NCI-H128 (cell line): Measurements from ENCODE around the gene NUP93.
"Not testable (repeated sequence)": the region's sequence is repeated elsewhere in the genome, so short reads cannot be mapped to it uniquely, and the experiment has no call there.

ENCODE experiments used
- DNase-seq: peaks from one replicate; lab custom pipeline; 2025; ENCODE audit not compliant: unreplicated experiment; lab: John Stamatoyannopoulos, UW

The NUP93 gene

DNA sequence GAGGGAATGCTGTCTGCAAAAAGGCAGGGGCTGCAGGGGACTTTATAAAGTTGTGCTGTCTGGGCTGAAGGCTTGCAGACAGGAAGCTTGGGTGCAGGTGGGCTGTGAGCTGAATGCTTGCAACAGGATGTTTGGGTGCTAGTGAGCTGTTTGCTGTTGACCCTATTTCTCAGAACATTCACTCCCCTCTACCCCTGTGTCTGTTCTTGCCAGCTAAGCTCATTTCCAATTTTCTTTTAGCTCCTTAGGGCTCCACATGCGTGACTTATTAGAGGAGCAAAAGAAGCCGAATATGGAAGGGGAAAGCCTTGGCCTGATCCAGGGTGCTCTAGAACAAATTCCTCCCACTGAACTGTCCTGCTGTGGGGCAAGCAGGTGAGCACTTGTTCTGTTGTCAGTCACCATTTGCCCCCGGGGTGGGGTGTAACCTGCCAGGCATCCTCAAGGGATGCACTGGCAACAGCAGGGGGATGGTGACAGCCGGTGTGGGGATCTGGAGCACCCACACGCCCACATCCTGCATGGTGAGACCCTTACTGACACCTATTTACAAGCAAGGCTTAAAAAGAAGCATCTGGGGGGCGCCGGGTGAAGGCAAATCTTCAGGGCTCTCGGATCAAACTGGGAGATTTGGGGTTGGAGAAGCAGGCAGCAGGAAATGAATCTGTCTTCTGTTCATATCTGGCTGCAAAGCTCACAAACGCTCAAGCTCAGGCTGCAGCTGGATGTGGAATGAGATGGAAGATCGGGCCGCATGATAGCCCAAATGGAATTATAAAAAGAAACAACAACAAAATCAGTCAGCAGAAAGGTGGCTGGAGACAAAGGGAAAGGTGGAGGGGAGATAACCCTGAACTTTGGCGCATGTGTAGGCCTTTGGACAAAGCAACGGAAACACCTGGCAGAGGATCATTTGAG is 21.1 kb upstream of the NUP93 start:
- DNase-seq: no peak

GRCh38 chr16:56709443-56710040 is 20.4 kb upstream of the NUP93 start:
- no peak for DNase-seq

GRCh38 chr16:56710181-56710737 is 19.7 kb upstream of the NUP93 start:
- no peak for DNase-seq

GRCh38 chr16:56711862-56712261 is 18.1 kb upstream of the NUP93 start:
- DNase-seq: no peak

DNA sequence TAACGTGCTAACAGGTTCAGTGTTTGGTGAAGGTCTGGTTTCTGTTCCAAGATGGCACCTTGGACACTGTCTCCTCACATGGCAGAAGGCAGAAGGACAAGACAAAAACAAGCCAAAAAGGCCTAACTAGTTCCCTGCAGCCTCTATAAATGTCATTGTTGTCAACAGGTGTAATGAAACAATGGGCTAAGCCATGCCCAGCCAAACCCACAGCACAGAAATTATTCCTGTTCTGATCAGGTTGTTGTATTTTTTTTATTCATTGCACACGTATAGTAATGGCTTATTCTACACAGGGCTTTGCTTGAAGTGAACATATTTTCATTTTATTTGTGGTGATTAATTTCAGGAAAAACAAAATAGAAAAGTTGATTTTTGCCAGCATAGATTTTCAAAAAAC is 16.1 kb upstream of the NUP93 start:
- no peak for DNase-seq

DNA sequence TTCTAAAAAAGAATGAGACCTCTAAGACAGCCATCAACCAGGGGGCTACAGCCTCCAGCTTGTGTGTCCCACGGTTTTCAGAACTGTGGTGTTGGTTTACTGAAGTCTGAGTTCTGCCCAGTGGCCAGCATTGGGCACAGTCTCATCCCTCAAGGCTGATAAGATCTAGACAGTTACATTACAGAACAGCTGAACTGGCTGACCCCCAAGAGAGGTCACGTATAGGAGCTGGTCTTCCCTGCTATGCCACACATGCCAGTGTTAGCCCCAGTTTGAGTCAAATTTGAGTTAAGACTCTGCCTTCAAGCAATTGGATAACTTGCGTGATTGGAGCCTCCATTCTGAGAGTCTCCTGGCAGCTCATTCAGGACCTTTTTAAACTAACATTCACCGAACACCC is 14.8 kb upstream of the NUP93 start:
- no peak for DNase-seq

GRCh38 chr16:56716761-56717160 is 13.2 kb upstream of the NUP93 start:
- no peak for DNase-seq

DNA sequence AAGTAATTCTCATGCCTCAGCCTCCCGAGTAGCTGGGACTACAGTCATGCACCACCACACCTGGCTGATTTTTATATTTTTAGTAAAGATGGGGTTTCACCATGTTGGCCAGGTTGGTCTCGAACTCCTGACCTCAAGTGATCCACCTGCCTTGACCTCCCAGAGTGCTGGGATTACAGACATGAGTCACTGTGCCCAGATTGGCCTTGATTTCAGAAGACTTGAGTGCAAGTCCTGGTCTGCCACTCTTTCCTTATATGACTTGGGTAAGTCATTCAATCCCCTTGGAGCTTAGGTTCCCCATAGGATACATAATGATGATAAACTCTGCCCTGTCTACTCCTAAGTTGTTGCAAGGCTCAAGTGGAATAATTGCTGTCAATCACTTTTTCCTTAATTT is 12.4 kb upstream of the NUP93 start:
- not testable (repeated sequence) for DNase-seq

GRCh38 chr16:56722200-56722842 is 7.6 kb upstream of the NUP93 start:
- DNase-seq: no peak

DNA sequence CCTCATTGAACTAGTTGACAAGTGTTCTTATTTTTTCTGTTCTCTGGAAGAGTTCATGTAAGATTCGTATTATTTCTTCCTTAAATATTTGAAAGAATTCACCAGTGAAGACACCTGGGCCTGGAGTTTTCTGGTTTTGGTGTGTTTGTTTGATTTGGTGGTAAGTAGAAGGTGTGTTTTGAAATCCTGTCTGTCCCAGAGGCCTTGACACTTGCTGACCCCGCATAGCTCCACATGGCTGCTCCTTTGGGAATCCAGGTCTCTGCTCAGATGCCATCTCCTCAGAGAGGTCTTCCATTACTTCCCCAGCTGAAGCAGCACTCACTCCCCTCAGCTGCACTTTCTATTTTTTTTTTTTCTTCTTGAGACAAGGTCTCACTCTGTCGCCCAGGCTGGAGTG is 5.7 kb upstream of the NUP93 start:
- DNase-seq: no peak

DNA sequence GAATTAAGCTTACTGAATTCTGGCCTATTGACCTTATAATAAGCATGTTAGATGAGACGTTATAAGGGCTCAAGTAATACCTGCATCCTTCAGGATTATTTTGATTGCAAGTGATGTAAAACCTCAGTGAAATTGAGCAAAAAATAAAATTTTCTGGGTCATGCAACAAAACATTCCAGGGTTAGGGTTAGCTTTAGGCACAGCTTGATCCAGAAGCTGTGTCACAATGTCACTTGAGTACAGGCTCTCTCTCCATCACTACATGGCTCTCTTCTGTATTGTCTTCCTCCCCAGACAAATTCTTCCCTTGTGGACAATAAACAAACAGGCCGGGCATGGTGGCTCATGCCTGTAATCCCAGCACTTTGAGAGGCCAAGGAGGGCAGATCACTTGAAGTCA is 3.6 kb upstream of the NUP93 start:
- DNase-seq: no peak

- no peak for DNase-seq
Observed at GRCh38 chr16:56726926-56727325, 3.0 kb upstream of the NUP93 start.

DNA sequence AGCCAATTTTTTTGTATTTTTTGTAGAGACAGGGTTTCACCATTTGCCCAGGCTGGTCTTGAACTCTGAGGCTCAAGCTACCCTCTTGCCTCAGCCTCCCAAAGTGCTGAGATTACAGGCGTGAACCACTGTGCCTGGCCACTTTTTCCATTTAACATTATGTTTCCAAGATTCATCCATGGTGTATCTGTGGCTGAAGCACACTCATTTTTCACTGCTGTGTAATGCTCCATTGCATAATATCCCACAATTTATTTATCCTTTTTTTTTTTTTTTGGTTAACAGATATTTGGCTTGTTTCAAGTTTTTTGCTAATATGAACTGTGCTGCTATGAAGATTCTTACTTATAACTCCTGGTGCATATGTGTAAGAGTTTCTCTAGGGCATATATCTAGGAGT is 1.9 kb upstream of the NUP93 start:
- no peak for DNase-seq

DNA sequence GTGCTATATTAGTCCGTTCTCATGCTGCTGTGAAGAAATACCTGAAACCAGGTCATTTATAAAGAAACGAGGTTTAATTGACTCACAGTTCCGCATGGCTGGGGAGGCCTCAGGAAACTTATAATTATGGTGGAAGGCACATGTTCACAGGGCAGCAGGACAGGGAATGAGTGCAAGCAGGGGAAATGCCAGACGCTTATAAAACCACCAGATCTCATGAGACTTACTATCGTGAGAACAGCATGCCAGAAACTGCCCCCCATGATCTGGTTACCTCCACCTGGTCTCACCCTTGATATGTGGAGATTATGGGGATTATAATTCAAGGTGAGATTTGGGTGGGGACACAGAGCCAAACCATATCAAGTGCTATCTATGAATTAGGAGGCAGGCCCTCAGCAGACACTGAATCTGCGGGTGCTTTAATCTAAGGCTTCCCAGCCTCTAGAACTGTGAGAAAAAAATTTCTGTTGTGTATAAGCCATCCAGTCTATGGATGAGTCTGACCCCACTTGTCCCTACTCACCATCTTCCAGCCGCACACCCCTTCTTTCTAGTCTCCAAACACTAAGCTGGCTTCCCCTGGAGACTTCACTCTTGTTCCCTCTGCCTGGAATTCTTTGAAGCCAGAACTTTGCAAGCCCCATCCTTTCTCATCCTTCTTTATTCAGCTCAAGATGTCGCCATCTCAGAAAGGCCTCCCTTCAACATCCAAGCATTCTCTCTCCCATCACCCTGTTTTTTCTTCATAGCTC is 772 bp upstream of the NUP93 start:
- DNase-seq: no peak

GRCh38 chr16:56732366-56732765 is 2.4 kb downstream of the NUP93 start:
- DNase-seq: no peak

GRCh38 chr16:56732832-56733231 is 2.9 kb downstream of the NUP93 start:
- DNase-seq: no peak

DNA sequence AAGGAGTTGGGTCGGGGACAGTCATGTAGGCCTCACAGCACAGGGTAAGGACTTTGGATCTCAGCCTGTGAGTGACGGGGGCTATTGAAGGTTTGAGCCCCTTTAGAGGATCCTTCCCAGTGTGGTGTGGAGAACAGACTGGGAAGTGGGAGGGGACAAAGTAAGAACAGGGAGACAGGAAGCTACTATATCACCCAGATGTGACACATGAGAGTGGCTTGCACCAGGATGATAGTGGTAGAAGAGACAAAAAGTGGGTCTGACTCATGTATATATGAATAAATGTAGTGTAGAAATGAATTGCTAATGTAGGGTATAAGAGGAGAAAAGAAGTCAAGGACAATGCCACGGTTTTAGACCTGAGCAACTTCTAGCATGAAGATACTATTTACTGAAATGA is 4.5 kb downstream of the NUP93 start:
- no peak for DNase-seq

DNA sequence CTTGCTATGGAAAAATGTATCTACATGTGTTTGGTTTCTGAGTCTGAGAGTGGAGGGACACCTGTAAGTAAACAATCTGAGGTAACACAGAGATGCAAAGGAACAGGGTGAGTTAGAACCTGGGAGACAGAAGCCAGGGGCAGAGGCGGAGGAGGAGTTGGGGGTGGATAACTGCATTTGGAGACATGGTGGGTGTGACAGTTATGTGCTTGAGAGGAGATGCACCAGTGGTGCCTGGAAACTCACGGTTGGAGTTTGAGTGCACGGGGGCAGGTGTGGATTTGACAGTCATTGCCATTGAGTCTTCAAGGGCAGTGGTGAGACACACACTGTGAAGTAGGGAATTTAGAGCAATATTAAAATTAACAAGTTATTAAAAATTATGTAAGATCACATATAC is 6.5 kb downstream of the NUP93 start:
- DNase-seq: no peak

DNA sequence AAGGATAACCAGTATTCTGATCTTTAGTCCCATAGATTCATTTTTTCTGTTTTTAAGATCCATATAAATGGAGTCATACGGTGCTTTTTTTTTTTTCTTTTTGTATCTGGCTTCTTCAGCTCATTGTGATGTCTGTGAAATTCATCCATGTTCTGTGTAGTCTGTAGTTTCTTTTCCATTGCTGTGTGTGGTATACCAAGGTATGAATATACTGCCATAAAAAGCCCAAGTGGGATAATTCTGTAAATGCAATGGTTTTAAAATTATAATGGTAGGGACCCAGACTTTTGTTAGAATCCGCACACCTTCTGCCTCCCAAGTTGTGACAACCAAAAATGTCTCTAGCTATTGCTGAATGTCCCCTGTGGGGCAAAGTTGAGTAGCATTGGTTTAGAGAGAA is 7.6 kb downstream of the NUP93 start:
- DNase-seq: no peak

- no peak for DNase-seq
Observed at GRCh38 chr16:56738221-56738620, 8.3 kb downstream of the NUP93 start.

DNA sequence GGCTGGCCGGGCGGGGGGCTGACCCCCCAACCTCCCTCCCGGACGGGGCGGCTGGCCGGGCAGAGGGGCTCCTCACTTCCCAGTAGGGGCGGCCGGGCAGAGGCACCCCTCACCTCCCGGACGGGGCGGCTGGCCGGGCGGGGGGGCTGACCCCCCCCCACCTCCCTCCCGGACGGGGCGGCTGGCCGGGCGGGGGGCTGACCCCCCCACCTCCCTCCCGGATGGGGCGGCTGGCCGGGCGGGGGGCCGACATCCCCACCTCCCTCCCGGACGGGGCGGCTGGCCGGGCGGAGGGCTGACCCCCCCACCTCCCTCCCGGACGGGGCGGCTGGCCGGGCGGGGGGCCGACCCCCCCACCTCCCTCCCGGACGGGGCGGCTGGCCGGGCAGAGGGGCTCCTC is 9.4 kb downstream of the NUP93 start:
- DNase-seq: not testable (repeated sequence)
